Stimulated activated CD8-positive, alpha-beta memory T cell treated with anti-CD3 and anti-CD28 coated beads, Interleukin-12 subunit alpha, Interleukin-12 subunit beta, amount 100 ng/mL, for 1 hour (primary cell): Measurements from ENCODE around the gene EXOC4.

Source experiments
- DNase-seq: peaks from one replicate; pipeline ENCODE4 v3.0.0-alpha.2; 2020; ENCODE audit warnings: low read depth

The EXOC4 gene

DNA sequence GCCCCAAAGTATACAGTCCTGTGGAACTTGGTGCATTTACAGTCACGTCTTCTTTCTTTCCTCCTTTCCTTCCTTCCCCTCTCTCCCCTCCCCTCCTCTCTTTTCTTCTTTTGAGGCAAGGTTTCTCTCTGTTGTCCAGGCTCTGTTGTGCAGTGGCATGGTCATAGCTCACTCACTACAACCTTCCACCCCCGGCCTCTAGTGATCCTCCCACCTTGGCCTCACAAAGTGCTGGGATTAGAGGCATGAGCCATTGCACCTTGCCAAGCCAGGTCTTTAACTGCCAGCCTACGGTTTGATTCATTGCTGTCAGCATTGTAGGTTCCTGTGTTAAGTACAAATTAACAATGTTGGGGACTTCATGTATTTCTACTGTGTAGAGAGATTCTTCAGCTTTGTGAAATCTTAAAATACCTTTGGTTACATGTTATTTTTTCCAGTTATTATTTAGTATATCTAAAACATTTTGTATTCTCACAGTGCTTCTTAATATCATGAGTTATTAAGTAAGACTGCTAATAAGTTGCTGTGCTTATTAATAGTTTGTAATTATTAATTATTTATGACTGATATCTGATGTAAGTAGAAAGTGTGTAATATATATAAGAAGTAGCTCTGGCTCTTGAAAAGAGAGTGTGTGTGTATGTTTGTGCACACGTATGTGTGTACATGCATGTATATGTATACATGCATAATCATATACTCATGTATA is 320.8 kb downstream of the EXOC4 start:
- DNase-seq: no peak

DNA sequence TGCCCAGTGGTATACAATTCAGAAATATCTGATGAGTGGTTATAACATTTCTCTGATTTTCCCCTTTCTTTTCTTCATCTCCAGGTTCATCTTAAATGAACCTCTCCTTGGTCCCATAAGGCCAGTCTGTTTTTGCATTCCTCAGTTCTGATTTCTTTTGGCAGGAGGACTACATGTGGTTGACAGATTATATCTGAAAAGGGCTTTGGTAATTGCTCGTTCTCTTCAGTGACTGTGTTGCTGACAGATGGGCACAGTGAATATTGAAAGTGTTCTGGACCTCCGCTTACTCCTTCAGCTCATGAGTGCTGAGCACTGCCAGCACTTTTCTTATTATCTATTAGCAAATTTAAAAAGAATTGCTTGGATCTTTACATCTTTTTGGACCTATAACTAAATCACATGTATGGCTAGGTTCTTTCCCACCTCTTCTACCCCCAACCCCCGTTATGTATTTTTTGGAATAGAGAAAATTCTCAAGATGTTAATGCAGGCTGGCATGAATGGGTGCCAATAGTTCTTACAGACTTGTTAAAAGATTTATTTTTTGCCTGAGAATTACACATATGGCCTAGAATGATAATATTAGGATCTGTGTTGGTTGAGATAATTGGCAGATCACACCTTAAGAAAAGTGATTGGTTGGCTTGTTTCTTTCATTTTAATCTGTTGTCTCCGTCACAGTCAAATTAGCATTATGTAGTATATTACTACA is 323.0 kb downstream of the EXOC4 start:
- DNase-seq: no peak

DNA sequence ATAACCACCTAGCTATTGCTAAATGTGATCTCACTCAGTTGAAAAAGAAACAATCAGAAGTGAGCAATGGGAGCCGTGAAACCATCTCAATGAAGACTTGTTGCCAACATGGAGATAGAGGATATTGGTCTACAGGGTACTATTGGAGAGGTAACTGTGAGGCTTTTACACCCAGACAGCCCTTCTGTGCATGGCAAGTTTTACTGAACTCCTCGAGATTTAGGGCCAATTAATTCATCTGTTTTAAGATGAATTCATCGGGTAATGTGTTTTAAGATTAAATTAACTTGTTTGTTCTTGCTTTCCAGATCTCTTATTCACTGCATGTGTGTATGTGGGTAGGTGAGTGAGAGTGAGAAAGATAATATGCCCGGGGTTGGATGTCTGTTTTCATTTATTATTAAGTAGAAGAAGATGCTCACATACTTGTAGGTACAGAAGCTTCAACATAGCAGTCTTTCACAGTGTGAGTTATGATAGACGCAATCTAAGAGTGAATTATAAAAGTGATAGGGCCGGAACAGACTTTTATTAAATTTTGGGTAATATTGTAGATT is 323.8 kb downstream of the EXOC4 start:
- DNase-seq: no peak

DNA sequence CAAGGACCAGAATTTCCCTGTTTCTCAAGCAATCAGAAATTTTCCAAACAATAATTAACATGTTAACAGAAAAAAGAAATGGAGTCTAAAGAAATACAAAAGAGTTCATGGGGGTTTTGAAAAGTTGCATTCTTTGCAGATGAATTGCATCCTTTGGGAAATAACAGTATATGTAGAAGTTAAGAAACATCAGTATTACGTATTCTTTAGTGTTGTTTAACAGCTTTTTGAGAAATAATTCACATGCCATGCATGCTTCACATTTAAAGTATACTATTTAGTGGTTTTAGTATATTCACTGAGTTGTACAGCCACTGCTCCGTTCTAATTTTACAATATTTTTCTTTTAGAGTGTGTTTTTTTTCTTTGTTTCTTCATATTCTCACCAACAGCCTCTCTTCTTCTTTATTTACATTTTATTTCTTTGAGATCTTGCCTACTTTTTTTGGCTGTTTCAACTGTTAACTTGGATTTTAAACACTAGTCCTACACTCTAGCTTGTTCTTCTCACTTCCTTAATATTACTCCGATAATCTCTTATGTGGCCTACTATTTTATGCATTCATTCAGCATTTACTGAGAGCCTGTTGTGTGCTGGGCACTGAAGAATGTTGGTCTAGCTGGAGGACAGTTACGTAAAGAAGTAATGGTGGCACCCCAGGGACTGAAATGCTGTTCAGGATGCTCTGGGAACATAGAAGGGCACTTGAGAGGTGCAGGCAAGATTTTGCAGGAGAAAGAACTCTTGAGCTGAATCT is 330.1 kb downstream of the EXOC4 start:
- DNase-seq: no peak

DNA sequence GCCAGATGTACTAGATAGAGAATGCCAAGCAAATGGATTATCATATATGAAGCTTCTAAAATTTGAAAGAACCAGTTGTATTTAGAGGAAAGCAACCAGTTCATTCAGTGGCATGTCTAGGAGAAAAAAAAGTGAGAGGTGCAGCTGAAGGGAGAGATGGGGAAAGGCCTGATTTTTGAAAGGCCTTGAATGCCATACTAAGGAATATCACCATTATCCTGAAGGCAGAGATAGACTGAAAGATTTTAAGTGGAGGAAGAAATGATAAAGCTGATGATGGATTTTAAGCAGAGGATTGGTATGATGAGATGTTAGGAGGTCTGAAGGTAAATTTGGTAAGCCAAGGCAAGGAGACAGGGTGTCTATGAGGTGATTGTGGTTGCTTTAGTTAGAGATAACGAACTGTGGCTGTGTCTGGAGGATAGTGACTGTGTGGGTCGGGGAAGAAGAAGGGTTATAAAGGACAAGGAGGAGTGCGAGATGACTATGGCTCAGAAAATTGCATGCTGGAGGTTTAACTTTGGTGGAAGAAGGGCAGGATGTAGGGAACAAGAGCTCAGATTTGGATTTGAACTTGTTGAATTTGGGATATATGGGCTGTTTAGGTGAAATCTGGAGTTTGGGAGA is 330.8 kb downstream of the EXOC4 start:
- no peak for DNase-seq

DNA sequence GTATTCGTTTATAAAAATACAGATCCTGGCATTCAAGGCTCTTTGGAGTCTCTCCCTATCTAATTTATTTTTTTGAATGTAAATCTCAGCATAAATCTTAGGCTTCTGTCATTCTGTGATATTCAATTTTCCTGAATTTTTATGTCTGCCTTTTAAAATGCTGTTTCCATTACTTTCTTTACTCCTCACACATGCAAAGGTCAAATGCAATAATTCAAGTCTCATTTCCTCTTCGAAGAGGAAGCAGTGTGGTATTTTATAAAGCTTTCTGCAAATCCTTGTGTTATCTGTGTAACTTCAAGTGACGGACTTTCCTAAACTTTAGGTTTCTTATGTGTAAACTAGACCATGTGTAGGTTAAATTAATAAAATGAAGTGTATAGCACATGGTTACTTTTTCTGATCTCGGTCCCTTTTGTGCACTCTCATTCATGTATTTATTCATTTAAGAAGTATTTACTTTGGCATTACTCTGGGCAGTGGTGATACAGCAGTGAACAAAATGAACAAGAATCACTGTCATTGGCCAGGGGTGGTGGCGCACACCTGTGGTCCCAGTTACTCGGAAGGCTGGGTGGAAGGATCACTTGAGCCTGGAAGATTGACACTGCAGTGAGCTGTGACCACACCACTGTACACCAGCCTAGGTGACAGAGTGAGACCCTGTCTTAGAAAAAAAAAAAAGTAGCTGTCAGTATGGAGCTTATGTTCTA is 332.2 kb downstream of the EXOC4 start:
- DNase-seq: no peak

DNA sequence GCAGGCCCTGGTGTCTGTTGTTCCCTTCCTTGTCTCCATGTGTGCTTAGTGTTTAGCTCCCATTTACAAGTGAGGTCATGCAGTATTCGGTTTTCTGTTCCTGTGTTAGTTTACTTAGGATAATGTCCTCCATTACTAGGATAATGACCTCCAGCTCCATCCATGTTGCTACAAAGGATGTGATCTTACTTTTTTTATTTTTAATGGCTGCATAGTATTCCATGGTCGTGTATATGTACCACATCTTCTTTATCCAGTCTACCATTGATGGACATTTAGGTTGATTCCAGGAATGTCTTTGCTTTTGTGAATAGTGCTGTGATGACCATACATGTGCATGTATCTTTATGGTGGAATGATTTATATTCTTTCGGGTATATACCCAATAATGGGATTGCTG is 333.4 kb downstream of the EXOC4 start:
- DNase-seq: no peak

DNA sequence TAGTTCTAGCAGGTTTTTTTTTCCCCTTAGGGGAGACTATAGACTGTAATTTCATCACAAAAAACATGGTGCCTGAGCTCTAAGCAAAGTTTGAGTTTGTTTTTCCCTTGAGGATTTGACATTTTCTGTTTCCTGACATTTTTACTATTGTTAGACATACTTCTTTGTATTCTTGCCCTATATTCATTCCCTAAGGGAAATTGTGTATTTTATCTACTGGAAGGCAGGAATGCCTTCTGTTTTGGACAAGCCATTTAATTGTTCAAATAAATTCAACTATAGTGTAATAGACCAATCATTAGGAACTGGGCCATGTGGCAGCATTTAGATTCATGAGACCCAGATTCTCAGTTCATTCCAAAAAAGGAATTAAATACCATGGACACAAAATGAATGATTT is 335.0 kb downstream of the EXOC4 start:
- no peak for DNase-seq

DNA sequence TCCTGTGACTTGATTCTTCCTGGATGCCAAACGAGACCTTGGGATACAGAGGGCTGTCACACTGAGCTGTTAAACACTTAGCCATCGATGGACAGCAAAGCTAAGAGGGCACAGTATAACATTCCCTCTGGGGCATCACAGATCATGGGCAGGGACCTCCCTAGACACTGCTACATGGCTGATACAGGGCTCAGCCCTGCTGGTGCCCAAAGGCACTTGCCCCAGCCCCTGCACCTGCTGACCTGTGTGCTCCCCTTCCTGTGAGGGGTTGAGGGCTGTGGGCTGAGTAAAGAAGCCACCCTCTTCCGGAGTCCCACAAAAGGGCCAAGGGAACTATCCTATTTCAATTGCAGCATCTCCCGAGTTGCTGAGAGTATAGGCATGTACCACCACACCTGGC is 337.9 kb downstream of the EXOC4 start:
- no peak for DNase-seq

DNA sequence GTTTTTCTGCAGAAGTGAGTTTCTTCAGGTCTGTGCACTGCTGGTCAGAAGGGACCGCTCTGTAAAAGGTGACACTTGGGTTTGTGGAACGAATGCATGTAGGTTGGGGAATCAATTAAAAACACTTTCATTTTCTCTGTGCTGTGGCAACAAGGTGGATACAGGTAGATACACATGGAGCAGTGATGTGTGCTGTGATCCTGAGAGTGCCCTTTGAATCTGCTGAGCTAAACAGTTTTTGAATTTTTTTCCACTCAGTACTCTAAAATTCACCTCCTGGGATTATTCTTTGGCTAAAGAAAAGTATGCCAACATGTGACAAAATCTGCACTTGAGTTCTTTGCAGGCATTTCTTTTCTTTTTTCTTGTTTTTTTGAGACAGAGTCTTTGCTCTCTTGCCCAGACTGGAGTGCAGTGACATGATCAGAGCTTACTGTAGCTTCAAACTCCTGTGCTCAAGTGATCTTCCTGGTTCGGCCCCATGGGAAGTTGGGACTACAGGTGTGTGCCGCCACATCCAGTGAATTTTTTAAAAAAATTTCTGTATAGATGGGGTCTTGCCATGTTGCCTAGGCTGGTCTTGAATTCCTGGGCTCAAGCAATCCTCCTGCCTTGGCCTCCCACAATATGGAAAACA is 338.9 kb downstream of the EXOC4 start:
- DNase-seq: no peak

DNA sequence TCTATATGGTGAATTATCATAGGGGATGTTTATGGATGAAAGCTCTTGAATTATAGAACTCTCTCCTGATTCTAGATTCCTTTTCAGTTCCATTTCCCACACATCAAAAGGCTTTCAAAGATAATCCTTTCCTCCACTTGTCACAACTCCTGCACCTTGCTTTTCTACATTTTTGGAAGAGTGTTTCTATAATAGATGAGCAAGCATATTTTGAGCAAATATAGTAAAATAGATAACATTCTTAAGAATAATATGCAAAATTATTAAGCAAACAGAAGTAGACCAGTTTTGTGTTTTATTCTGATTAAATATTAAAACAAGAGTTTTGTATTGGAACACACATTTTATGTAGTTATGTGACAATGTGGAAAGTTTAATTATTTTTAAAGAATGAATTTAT is 340.7 kb downstream of the EXOC4 start:
- DNase-seq: no peak

DNA sequence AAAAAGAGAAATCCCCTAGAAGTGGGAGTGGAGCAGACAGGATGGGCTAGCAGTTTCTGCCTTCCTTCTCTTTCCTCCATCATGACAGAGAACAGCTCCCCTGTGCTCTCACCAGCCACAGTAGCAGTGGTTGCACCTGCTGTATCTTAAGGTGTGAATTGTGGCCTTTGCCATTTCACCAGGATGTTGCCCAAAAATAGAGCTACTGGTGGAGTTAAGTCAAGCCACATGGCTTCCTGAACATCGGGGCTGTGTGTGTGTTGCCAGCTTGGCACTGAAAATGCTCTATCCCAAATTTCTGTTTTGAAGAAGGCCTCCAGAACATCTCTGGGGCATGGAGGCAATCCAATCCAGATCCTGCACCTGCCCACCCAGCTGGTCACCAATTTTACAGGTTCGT is 348.7 kb downstream of the EXOC4 start:
- DNase-seq: no peak

DNA sequence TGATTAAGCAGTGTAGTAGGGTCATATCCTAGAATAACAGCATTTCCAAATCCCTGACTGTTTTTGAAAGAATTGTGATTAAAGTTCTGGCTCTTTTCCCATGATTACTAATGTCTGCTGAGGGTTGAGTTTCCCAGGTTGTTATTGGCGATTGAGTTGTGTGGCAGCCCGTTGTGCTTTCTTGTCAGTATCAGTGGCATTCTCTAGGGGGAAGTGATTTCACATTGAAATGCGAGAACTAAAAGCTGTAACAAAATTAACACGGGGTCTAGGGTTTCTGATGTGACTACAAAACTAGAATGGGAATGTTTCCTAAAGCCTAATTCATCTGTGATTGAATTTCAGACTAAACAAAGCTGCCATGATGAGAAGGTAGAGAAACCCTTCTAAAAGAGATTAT is 349.4 kb downstream of the EXOC4 start:
- DNase-seq: no peak

DNA sequence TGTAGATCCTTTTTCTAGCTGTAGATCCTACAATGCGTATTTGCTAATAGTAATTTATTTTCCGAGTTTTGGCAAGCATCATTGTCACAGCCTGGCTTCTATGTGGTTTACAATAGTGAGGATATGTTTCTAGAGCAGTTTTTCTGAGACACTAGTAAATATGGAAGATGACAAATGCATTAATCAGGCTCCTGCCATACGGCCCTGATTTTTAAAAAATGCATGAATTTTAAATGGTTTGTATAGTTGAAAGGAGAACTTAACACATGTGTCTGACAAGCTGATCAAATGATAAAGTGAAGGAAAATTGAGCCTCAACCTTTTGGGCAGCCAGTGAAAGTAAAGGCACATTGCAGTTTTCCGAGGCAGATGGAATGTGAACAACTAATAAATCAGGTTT is 354.1 kb downstream of the EXOC4 start:
- no peak for DNase-seq

DNA sequence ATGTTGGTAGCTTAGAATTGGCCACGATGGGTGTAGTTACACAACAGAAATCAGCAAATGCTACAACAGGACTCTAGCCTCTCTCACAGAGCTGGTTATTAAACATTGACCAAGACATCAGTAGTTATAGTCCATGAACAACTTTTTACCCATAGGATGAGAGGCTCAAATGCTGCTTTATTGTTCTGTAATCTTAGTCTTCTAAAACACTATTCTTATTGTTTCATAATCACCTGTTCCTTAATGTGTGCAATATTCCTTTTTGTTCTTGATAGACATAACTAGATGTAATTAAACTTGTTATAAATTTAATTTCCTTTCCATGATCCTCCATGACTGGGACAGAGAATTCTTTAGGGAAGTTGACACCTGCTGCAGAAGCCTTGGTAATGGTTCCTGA is 356.9 kb downstream of the EXOC4 start:
- no peak for DNase-seq

DNA sequence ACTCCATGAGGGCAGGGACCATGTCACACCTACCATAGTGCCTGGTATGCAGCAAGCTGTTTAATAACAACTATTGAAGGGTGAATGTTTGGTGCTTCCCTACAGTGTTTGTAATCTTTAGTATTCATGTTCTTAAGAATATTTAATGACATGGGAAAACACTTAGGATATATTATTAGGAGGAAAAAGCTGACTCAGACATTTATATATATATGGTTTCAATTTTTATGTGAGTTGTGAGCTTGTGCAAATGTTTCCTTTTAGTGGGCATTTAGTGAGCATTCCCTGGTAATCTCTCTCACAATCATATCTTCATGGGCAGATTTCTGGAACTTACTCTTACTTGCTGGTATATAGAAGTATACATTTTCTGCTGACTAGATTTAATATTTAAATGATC is 359.1 kb downstream of the EXOC4 start:
- DNase-seq: no peak

DNA sequence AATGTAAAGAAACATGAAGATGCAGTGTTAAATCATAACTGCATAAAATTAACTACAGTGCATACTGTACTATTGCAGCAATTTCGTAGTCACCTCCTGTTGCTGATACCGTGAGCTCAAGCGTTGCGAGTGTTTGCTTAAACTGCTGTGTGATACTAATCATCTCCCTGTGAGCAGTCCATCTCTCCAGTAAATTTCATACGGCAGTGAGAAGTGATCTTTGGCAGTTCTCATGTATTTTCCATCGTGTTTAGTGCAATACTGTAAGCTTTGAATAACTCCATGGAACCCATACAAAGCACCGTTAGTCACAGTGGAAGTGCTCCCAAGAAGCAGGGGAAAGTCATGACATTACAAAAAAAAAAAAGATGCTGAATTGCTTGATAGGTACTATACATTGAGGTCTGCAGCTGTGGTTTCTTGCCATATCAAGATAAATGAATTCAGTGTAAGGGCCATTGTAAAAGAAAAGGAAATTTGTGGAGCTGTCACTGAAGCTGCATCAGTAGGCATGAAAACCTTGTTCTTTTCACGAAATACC is 360.4 kb downstream of the EXOC4 start:
- no peak for DNase-seq

DNA sequence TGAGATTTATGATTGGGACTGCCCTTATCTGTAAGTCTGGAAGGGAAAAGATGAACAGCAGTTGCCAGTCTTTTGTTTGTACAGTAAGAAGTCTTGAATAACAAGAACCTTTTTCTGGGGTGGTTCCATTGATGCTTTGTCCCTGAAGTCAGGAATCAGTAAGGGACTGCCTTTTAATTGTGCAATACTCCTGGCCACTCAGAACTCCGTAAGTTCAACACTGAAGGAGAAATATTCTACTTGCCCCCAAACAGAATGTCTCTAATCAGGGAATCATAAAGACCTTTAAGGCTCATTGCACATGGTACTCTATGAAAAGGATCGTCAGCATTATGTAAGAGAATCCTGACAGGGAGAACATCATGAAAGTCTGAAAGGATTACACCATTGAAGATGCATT is 361.4 kb downstream of the EXOC4 start:
- no peak for DNase-seq

DNA sequence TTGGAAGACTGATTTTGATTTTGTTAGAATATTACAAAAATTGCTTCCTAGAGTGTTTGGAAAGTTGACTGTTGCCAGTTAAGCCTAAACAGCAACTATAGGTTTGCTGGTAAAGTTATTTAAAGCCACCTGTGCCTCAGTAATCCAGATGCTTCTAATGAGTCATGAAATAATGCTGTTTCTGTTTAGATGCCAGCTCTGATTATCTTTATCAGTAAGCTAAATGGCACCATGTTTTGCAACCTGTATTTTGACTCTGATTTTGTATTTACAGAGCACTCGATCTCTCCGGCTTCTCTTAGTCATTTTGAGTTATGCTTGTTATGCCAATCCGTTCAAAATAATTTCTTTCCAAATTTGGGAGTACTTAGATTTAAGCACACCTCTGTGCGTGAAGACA is 366.1 kb downstream of the EXOC4 start:
- no peak for DNase-seq

DNA sequence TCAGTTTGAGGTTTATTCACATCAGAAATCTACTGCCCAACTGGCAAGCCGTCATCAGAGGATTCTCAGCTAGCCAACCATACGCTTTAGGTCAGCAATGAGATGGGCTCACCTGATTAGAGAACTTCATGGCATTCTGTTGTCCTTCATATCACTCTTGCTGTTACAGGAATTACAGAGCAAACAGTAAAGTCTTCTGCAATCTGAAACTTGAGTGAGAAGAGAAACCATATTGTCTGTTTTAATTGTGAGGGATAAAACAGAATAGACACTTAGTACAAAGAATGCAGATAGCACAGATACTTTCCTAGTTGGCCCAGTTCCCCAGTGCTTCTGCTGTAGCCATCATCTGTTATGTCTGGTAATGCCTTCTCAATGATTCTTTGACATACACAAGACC is 366.6 kb downstream of the EXOC4 start:
- DNase-seq: no peak

DNA sequence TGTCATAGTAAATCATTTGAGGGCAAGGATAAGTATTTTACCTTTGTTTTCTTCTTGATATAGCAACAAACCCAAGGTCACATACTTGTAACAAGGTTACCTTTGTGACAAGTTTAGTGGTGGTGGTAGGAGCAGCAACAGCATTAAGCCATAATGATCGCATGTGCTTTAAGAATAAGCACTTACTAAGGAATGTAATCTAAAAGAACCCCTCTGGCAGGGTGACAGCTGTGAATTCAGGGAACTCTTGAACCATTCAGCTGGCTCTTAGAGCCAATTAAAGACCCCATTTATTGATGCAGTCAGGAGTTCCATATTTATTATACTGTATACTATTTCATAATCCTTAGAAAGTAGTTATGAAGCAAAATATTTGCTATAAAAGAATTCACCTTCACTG is 370.8 kb downstream of the EXOC4 start:
- DNase-seq: no peak
